ENCODE data around the gene ACADVL. TPM values are rescaled to one million over a fixed set of nuclear protein-coding genes. Genes with fewer than 3 reads are reported as not detected.

Gene ACADVL
- polyA plus RNA-seq, 1 donor = 478 TPM

GRCh38 chr17:7215136-7215638 lies 4.6 kb upstream of the ACADVL start:
- no peak for DNase-seq

GRCh38 chr17:7215652-7216180 lies 4.0 kb upstream of the ACADVL start:
- DNase-seq = no peak

- DNase-seq = no peak
Observed at GRCh38 chr17:7216242-7217112, 3.3 kb upstream of the ACADVL start.

- peak; percentile 85 for DNase-seq
Observed at GRCh38 chr17:7217113-7217987, 2.4 kb upstream of the ACADVL start.

- no peak for DNase-seq
Observed at GRCh38 chr17:7218166-7218565, 1.6 kb upstream of the ACADVL start.

GRCh38 chr17:7218758-7219157 lies 980 bp upstream of the ACADVL start:
- no peak for DNase-seq

- DNase-seq = no peak
Observed at GRCh38 chr17:7219229-7219811, 418 bp upstream of the ACADVL start.

- no peak for DNase-seq
Observed at GRCh38 chr17:7220593-7221277, 997 bp downstream of the ACADVL start.

GRCh38 chr17:7221278-7222092 lies 1.7 kb downstream of the ACADVL start:
- DNase-seq = no peak

- no peak for DNase-seq
Observed at GRCh38 chr17:7222093-7222971, 2.6 kb downstream of the ACADVL start.

GRCh38 chr17:7222972-7223292 lies 3.2 kb downstream of the ACADVL start:
- no peak for DNase-seq

- DNase-seq = no peak
Observed at GRCh38 chr17:7223375-7223774, 3.6 kb downstream of the ACADVL start.

GRCh38 chr17:7224110-7224509 lies 4.4 kb downstream of the ACADVL start:
- no peak for DNase-seq

GRCh38 chr17:7224661-7225111 lies 4.9 kb downstream of the ACADVL start:
- DNase-seq = no peak

GRCh38 chr17:7225711-7226331 lies 6.1 kb downstream of the ACADVL start:
- DNase-seq = no peak

GRCh38 chr17:7226721-7227710 lies 7.3 kb downstream of the ACADVL start:
- no peak for DNase-seq

- DNase-seq = no peak
Observed at GRCh38 chr17:7228920-7229319, 9.2 kb downstream of the ACADVL start.

GRCh38 chr17:7229504-7229903 lies 9.8 kb downstream of the ACADVL start:
- no peak for DNase-seq
